ENCODE measurements around the gene IFNG. TPM values are rescaled to one million over a fixed set of nuclear protein-coding genes. Genes with fewer than 3 reads are reported as not detected.

The IFNG gene
- total RNA-seq, 2 donors from 2014 or later = 20,993 to 58,992 TPM

Other genes with a start within 250 kb of the IFNG start
- gene IFNG-AS1, start 170.3 kb downstream of the IFNG start, total RNA-seq = 1 to 10 TPM; 1.8 to 2.7 TPM
- gene IL26, start 66.1 kb upstream of the IFNG start, total RNA-seq = 10 to 100 TPM; 10.0 to 19.1 TPM
- gene IL22, start 93.9 kb upstream of the IFNG start, total RNA-seq = 1 to 10 TPM; 1.0 to 3.4 TPM
- gene MDM1, start 172.6 kb upstream of the IFNG start, total RNA-seq = 10 to 100 TPM; 34.1 to 60.0 TPM

Measured in natural killer cell treated with Interleukin-12 subunit alpha and Interleukin-12 subunit beta and Interleukin-15 and Interleukin-18, amount 100 ng/mL, for 72 hours (primary cell).